GM12875 (cell line): ENCODE measurements around the gene GAB1.

Experiments used
- H3K4me3 ChIP-seq: one replicate; pipeline ENCODE4 v1.5.1; 2011; ENCODE audit warnings: low read depth, low read length, control low read depth
- TF ChIP-seq, protein P1 (sequence below): IDR thresholded peaks from 2 replicates; pipeline ENCODE4 v1.5.1; 2011; ENCODE audit warnings: low read depth, mild to moderate bottlenecking, control low read depth, inconsistent platforms, low read length, moderate library complexity, borderline replicate concordance; ENCODE audit not compliant: insufficient read depth

The GAB1 gene

DNA sequence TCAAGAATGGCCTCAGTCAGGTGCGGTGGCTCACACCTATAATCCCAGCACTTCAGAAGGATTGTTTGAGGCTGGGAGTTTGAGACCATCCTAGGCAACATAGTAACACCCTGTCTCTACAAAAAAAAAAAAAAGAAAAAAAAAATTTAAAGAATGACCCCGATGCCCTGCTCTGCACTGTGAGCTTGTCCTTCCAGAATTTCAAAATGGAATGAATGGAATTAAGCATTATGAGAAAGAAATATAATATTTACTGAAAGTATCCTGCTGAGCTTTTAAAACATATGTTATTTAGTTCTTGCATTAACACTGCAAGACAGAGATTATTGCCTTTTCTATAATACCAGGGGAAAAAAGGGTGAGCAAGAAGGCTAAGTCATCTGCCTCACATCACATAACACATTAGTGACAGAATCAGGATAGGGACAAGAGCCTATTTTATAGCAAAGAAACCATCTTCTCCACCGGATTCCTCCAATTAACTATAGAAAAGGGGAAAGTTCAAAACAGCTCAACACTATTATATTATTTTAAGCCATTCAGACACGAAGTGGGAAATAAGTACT lies 41.9 kb upstream of the GAB1 start:
- TF ChIP-seq, protein P1, sequence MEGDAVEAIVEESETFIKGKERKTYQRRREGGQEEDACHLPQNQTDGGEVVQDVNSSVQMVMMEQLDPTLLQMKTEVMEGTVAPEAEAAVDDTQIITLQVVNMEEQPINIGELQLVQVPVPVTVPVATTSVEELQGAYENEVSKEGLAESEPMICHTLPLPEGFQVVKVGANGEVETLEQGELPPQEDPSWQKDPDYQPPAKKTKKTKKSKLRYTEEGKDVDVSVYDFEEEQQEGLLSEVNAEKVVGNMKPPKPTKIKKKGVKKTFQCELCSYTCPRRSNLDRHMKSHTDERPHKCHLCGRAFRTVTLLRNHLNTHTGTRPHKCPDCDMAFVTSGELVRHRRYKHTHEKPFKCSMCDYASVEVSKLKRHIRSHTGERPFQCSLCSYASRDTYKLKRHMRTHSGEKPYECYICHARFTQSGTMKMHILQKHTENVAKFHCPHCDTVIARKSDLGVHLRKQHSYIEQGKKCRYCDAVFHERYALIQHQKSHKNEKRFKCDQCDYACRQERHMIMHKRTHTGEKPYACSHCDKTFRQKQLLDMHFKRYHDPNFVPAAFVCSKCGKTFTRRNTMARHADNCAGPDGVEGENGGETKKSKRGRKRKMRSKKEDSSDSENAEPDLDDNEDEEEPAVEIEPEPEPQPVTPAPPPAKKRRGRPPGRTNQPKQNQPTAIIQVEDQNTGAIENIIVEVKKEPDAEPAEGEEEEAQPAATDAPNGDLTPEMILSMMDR, result no peak
- no peak overlapping the region for H3K4me3 ChIP-seq

DNA sequence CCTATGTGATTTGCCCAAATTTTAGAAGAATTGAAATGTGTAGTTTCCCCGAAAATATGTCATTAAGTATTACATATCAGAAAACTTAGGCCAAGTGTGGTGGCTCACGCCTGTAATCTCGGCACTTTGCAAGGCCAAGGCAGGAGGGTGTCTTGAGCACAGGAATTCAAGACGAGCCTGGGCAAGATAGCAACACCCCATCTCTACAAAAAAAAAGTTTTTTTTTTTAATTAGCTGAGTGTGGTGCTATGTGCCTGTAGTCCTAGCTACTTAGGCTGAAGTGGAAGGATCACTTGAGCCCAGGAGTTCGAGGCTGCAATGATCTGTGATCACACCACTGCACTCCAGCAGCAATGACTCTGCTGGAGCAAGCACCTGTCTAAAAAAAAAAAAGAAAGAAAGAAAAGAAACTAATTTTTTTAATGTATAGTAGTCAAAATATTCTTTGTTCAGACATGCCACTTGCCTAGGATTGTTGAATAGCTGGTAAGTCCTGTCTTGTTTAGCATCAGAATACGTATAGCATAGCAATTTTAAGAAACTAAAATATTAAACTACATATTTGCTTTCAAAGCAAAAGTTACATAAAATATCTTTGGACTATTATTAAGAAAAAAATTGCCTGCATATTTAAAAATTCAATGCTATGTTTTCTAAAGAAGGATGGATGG lies 40.1 kb upstream of the GAB1 start:
- TF ChIP-seq, protein P1, result no peak
- H3K4me3 ChIP-seq, result no peak overlapping the region

DNA sequence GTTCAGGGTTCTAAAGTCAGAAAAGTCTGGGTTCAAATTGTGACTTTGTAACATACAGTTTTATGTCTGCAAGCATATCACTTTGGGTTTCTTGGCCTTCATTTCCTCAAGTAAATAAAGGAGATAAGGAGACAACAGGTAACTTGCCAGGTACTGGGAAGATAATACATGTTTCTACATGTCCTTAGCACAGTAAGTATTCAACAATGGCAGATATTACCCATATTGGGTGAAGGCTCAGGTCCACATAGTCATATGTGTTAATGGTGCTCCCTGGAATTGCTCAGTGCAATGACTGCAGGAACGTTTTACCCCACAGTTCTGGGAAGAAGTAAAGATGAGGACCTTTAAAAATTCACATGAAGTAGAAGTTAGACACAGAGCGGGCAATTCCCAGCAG lies 35.8 kb upstream of the GAB1 start:
- no peak overlapping the region for H3K4me3 ChIP-seq
- TF ChIP-seq, protein P1, result no peak

DNA sequence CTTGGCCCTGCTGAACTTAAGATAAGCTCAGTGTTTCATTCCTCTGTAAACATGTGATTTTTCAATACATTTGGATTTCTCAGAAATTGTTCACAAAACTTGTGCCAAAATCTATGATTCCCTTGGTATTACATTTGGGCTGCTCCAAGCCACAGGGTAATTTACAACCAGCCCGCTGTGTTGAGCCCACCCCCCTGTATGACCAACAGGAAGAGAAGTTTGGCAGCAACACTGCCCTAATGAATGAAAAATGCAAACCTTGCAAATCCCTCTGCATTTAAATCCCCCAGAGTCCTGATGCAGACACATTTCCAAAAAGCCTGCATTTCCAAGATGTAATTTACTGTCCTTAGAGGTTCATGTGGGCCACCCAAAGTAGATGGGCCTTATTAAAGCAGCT lies 34.1 kb upstream of the GAB1 start:
- TF ChIP-seq, protein P1, result no peak

DNA sequence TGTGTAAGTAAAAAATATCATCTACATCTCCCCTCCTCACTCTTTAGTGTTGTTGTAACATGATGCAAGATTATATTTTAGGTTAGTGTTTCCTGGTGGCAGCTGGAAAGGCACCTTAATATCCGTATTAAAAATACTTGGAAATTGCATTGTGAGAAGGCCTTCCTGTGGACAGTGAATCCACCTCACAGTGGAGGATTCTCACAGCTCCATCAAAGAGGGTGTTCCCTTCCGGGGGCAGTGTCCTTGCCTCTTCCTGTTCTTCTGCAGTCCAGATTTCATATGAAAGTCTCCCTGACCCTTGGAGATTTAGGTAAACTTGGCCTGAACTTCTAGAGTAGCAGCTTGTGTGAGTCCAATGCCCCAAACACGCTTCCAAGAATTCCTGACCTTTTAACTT lies 29.9 kb upstream of the GAB1 start:
- H3K4me3 ChIP-seq, result no peak overlapping the region
- TF ChIP-seq, protein P1, result no peak

More for the DNA sequence above, 34.1 kb upstream of the GAB1 start:
- no peak overlapping the region for H3K4me3 ChIP-seq

DNA sequence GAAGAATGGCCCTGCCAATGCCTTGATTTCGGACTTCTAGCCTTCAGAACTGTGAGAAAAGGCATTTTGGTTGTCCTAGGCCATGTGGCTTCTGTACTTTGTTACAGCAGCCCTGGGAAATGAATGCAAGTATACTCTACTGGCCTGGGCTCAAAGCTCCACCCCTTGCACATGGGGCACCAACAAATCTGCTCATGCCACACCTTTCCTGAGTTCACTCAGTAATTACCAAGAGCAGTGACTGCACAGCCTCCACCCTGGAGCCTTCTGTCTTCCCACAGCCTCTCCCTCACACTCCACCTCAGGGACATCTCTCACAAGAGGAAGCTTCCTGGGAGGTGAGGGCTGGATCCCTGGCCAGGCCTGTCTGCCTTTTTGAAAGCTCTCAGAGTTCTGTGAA lies 29.1 kb upstream of the GAB1 start:
- TF ChIP-seq, protein P1, result no peak
- no peak overlapping the region for H3K4me3 ChIP-seq

DNA sequence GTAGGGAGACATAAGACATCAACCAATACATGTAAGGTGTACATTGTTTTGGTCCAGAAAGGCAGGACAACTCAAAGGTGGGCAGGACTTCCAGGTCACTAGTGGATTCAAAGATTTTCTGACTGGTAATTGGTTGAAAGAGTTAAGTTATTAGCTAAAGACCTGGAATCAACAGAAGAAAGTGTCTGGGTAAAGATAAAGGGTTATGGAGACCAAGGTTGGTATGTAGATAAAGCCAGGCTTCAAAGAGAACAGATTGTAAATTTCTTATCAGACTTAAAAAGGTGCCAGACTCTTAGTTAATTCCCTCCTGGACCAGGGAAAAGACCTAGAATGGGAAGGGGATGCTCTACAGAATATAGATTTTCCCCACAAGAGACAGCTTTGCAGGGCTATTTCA lies 28.3 kb upstream of the GAB1 start:
- TF ChIP-seq, protein P1, result no peak

More for the DNA sequence above, 28.3 kb upstream of the GAB1 start:
- H3K4me3 ChIP-seq, result no peak overlapping the region
